SH-SY5Y (cell line): ENCODE measurements around the gene KLK12.

Source experiments
- GATA2 ChIP-seq: IDR thresholded peaks from 2 replicates; pipeline ENCODE4 v1.6.1; 2011; ENCODE audit warnings: mild to moderate bottlenecking, low read depth, low read length
- GATA3 ChIP-seq: IDR thresholded peaks from 2 replicates; pipeline ENCODE4 v1.6.1; 2011; ENCODE audit warnings: low read depth, mild to moderate bottlenecking, low read length, moderate library complexity

GRCh38 chr19:50982186-50982585 lies 52.6 kb downstream of the KLK12 start:
- TF ChIP-seq GATA2: no peak
- no peak for TF ChIP-seq GATA3
